GM04503 (cell line): Measurements from ENCODE around the gene TRAPPC10.

Source experiments
- DNase-seq: peaks from one replicate; pipeline ENCODE4 v3.0.0-alpha.2; 2012; ENCODE audit warnings: low read depth

TRAPPC10 gene

GRCh38 chr21:44039828-44040227 lies 27.7 kb downstream of the TRAPPC10 start:
- DNase-seq, result no peak

- no peak for DNase-seq
Observed at GRCh38 chr21:44043613-44044012, 31.5 kb downstream of the TRAPPC10 start.

GRCh38 chr21:44046734-44047133 lies 34.6 kb downstream of the TRAPPC10 start:
- DNase-seq, result no peak

GRCh38 chr21:44047996-44048560 lies 36.0 kb downstream of the TRAPPC10 start:
- DNase-seq, result no peak

- no peak for DNase-seq
Observed at GRCh38 chr21:44049182-44049581, 37.1 kb downstream of the TRAPPC10 start.

- no peak for DNase-seq
Observed at GRCh38 chr21:44049606-44050005, 37.5 kb downstream of the TRAPPC10 start.

- DNase-seq, result no peak
Observed at GRCh38 chr21:44050276-44050675, 38.2 kb downstream of the TRAPPC10 start.

GRCh38 chr21:44051462-44051941 lies 39.4 kb downstream of the TRAPPC10 start:
- no peak for DNase-seq

GRCh38 chr21:44052071-44052829 lies 40.1 kb downstream of the TRAPPC10 start:
- no peak for DNase-seq

GRCh38 chr21:44052830-44053226 lies 40.7 kb downstream of the TRAPPC10 start:
- DNase-seq, result no peak

- DNase-seq, result no peak
Observed at GRCh38 chr21:44053567-44053966, 41.5 kb downstream of the TRAPPC10 start.

- no peak for DNase-seq
Observed at GRCh38 chr21:44054710-44055109, 42.6 kb downstream of the TRAPPC10 start.

- DNase-seq, result no peak
Observed at GRCh38 chr21:44057055-44057454, 44.9 kb downstream of the TRAPPC10 start.

- no peak for DNase-seq
Observed at GRCh38 chr21:44057960-44058651, 46.0 kb downstream of the TRAPPC10 start.

- DNase-seq, result no peak
Observed at GRCh38 chr21:44058652-44058964, 46.5 kb downstream of the TRAPPC10 start.

- DNase-seq, result no peak
Observed at GRCh38 chr21:44058981-44059380, 46.9 kb downstream of the TRAPPC10 start.

GRCh38 chr21:44059710-44060109 lies 47.6 kb downstream of the TRAPPC10 start:
- no peak for DNase-seq

GRCh38 chr21:44062380-44062779 lies 50.3 kb downstream of the TRAPPC10 start:
- DNase-seq, result no peak

GRCh38 chr21:44063151-44063912 lies 51.2 kb downstream of the TRAPPC10 start:
- DNase-seq, result no peak

- DNase-seq, result no peak
Observed at GRCh38 chr21:44064852-44065403, 52.8 kb downstream of the TRAPPC10 start.

GRCh38 chr21:44065428-44065827 lies 53.3 kb downstream of the TRAPPC10 start:
- no peak for DNase-seq

GRCh38 chr21:44066116-44066515 lies 54.0 kb downstream of the TRAPPC10 start:
- no peak for DNase-seq
